DMS53 treated with DMSO at 0.1 percent for 48 hours (cell line): ENCODE data around the gene RNF152.

Experiments
- DNase-seq: peaks from one replicate; lab custom pipeline; 2025; ENCODE audit not compliant: unreplicated experiment; lab: John Stamatoyannopoulos, UW

RNF152 gene

GRCh38 chr18:61894751-61895524, 2.1 kb upstream of the RNF152 start:
- DNase-seq: no peak

GRCh38 chr18:61893971-61894750, 1.4 kb upstream of the RNF152 start:
- peak; percentile 69 for DNase-seq

- DNase-seq: peak; percentile 54
Measured at GRCh38 chr18:61893309-61893970, 633 bp upstream of the RNF152 start.

- DNase-seq: no peak
Measured at GRCh38 chr18:61891894-61892293, 913 bp downstream of the RNF152 start.

- DNase-seq: no peak
Measured at GRCh38 chr18:61891271-61891670, 1.5 kb downstream of the RNF152 start.

- DNase-seq: no peak
Measured at GRCh38 chr18:61890344-61890743, 2.5 kb downstream of the RNF152 start.

- DNase-seq: no peak
Measured at GRCh38 chr18:61889541-61889940, 3.3 kb downstream of the RNF152 start.

GRCh38 chr18:61888622-61889021, 4.2 kb downstream of the RNF152 start:
- no peak for DNase-seq

GRCh38 chr18:61887838-61888237, 5.0 kb downstream of the RNF152 start:
- DNase-seq: peak; percentile 72

- DNase-seq: no peak
Measured at GRCh38 chr18:61883547-61883946, 9.3 kb downstream of the RNF152 start.

GRCh38 chr18:61882296-61883004, 10.4 kb downstream of the RNF152 start:
- DNase-seq: no peak

GRCh38 chr18:61876899-61877298, 15.9 kb downstream of the RNF152 start:
- no peak for DNase-seq

GRCh38 chr18:61870151-61870550, 22.7 kb downstream of the RNF152 start:
- DNase-seq: no peak

GRCh38 chr18:61869636-61870035, 23.2 kb downstream of the RNF152 start:
- no peak for DNase-seq

- DNase-seq: no peak
Measured at GRCh38 chr18:61865466-61866175, 27.2 kb downstream of the RNF152 start.

GRCh38 chr18:61861372-61861771, 31.4 kb downstream of the RNF152 start:
- DNase-seq: no peak

GRCh38 chr18:61860302-61860701, 32.5 kb downstream of the RNF152 start:
- DNase-seq: no peak

GRCh38 chr18:61859113-61859512, 33.7 kb downstream of the RNF152 start:
- DNase-seq: no peak

- DNase-seq: no peak
Measured at GRCh38 chr18:61856678-61857077, 36.1 kb downstream of the RNF152 start.
